Activated CD4-positive, alpha-beta T cell treated with anti-CD3 and anti-CD28 coated beads for 1 hour (primary cell): Measurements from ENCODE around the gene ANXA7.
"Not testable (repeated sequence)": the region's sequence is repeated elsewhere in the genome, so short reads cannot be mapped to it uniquely, and the experiment has no call there.

Source experiments
- DNase-seq: peaks from one replicate; pipeline ENCODE4 v3.0.0-alpha.2; 2020

The ANXA7 gene

DNA sequence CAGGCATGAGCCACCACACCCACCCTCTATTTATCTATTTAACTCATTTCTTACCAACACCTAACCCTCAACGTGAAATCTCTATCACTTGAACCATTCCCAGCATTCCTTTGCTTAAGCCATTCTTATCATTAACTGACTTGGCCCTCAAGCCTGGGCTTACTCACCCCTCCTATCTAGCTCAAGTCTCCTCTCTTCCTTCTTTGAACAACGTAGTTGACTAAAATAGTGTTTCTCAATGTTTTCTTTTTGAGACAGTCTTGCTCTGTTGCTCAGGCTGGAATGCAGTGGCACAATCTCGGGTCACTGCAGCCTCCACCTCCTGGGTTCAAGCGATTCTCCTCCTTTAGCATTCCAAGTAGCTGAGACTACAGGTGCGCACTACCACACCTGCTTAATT is 7.0 kb downstream of the ANXA7 start:
- no peak for DNase-seq

DNA sequence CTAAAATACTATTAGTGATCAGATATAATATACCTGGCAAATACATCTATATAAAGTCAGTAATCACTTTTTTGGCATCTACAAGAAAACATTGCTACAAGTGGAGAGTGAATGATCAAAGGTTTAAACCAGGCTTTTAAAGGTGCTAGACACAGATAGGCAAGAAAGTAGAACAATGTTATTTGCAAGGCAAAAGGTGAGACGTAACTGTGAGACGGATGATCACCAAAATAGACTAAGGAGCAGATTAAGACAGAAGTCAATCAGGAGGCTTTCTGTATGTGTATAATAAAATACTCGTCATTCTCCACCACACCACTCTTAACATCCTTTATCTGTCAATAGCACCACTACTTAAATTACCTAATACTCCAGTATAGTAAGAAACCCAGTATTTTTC is 8.3 kb downstream of the ANXA7 start:
- DNase-seq = no peak

DNA sequence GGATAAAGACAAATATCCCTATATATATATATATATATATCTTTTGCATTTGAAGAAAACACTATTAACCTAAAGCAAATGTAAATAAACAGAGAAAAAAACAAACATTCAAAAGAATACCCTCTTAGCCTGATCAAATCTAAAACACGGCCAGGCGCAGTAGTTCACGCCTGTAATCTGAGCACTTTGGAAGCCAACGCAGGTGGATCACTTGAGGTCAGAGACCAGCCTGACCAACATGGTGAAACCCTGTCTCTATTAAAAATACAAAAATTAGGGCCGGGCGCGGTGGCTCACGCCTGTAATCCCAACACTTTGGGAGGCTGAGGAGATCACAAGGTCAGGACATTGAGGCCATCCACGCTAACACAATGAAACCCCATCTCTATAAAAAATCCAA is 9.2 kb downstream of the ANXA7 start:
- no peak for DNase-seq

DNA sequence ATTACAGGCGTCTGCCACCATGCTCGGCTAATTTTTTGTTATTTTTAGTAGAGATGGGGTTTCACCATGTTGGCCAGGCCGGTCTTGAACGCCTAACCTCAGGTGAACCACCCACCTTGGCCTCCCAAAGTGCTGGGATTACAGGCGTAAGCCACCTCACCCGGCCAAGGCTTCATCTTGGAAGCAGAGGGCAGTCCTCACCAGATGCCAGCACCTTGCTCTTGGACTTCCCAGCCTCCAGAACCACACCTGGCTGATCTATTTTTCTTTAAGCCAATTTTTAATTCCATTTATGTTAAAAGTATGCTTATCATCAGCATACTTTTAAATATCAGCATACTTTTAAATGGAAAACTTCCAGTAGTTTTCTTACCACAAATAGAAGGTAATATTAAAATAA is 12.2 kb downstream of the ANXA7 start:
- DNase-seq = no peak

DNA sequence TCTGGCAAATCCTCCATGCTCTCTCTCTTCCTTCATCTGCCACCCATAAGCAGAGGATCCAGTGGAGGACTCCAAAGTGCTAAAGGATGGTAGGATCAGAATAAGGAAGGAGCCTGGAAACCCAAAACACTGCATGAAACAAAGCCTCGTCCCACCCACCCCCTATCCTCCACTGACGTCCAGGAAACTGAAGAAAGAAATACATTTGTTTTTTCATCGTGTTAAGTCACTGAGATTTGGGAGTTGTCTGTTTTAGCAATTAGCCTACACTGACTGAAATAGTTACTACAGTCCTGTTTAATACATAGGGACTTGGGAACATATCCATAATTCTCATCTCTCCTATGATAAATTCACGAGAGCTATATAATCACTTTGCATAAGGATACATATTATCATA is 14.8 kb downstream of the ANXA7 start:
- DNase-seq = no peak

DNA sequence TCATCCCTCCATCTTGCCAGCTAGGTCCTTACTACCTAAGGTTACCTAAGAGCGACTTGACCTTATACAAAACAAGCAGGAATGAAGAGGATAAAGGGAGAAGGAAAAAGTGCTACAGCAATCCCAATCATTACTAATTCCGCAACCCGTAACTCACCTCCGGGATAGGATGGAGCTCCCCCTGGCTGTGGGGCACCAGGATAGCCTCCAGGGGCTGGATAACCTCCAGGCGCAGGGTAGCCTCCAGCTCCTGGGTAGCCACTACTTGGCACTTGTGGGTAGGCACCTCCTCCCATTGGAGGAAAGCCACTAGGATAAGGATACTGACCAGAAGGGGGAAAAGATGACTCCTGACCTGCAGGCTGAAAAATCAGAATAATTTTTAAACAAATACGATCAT is 15.8 kb downstream of the ANXA7 start:
- DNase-seq = no peak

DNA sequence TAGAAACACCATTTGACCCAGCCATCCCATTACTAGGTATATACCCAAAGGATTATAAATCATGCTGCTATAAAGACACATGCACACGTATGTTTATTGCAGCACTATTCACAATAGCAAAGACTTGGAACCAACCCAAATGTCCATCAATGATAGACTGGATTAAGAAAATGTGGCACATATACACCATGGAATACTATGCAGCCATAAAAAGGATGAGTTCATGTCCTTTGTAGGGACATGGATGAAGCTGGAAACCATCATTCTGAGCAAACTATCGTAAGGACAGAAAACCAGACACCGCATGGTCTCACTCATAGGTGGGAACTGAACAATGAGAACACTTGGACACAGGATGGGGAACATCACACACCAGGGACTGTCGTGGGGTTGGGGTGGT is 19.5 kb downstream of the ANXA7 start:
- not testable (repeated sequence) for DNase-seq

DNA sequence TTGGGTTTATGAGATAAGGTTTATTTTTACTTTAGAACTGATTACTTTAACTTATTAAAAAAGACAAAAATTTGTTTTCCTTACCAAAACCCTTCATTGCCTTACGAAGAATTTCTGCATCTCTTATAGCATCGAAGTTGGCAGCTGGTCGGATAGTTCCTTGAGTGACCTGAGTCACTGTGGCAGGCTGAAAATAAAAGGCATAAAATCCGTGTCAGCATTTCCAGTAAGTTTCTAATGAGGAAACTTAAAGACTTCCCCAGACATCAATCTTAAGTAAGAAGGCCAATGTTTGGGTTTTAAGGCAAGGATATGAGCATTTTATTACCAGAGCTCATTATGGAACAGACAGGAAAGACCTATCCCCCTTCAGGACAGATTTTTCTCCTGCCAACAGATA is 25.6 kb downstream of the ANXA7 start:
- no peak for DNase-seq

DNA sequence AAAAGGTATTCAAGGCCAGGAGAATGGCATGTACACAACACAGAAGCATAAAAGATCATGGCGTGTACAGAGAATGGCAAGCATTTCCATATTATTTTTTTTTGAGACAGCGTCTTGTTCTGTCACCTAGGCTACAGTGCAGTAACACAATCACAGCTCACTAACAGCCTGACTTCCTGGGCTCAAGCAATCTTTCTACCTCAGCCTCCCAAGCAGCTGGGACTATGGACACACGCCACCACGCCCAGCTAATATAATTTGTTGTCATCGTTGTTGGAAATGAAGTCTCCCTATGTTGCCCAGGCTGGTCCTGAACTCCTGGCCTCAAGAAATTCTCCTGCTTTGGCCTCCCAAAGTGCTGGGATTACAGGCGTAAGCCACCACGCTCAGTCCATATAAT is 27.3 kb downstream of the ANXA7 start:
- no peak for DNase-seq

DNA sequence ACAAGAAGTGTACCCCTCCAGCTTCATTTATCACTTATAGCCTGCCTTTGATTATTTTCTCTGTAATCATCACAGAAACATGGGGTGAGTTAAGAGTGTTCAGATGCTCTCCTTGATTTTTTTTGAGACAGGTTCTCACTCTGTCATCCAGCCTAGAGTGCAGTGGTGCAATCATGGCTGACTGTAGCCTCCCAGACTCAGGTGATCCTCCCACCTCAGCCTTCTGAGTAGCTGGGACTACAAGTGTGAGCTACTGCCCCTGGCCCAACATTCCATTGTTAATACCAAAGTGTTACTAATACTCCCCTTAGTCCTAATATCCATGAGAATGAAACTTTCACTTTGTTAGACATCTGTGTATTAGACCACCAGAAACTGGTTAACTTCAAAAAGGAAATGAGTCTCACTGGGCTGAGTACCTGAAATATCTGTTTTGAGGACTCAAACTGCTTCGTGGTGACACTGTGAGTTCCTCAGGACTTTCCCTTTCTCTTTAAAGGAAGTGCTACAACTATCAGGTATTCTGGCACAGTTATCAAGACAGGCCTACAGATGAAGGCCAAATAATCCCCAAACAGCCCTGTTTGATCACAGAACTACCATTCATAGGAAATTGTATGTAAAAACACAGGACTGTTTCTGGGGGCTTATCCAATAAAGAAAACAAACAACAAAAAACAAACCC is 34.7 kb downstream of the ANXA7 start:
- no peak for DNase-seq

DNA sequence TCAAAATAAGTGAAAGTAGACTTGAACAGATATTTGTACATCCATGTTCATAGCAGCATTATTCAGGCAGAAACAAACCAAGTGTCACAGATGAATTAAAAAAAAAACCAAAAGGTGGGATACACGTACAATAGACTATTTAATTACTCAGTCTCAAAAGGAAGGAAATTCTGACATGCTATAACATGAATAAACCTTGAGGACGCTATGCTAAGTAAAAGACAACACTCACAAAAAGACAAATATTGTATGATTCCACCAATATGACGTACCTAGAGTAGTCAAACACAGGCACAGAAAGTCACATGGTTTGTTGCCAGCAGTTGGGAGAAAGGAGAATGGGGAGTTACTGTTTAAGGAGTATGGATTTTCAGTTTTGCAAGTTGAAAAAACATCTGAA is 37.2 kb downstream of the ANXA7 start:
- no peak for DNase-seq

DNA sequence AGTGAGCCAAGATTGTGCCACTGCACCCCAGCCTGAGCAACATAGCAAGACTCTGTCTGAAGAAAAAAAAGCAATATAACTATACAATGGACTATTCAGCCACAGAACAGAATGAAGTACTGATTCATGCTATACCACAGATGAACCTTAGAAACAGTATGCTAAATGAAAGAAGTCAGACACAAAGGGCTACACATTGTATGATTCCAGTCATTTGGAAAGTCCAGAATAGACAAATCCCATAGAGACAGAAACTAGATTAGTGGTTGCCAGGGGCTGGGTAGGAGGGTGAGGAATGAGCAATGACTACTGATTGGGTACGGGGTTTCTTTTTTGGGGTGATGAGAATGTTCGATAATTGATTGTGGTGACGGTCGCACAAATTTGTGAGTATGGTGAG is 45.6 kb downstream of the ANXA7 start:
- no peak for DNase-seq

DNA sequence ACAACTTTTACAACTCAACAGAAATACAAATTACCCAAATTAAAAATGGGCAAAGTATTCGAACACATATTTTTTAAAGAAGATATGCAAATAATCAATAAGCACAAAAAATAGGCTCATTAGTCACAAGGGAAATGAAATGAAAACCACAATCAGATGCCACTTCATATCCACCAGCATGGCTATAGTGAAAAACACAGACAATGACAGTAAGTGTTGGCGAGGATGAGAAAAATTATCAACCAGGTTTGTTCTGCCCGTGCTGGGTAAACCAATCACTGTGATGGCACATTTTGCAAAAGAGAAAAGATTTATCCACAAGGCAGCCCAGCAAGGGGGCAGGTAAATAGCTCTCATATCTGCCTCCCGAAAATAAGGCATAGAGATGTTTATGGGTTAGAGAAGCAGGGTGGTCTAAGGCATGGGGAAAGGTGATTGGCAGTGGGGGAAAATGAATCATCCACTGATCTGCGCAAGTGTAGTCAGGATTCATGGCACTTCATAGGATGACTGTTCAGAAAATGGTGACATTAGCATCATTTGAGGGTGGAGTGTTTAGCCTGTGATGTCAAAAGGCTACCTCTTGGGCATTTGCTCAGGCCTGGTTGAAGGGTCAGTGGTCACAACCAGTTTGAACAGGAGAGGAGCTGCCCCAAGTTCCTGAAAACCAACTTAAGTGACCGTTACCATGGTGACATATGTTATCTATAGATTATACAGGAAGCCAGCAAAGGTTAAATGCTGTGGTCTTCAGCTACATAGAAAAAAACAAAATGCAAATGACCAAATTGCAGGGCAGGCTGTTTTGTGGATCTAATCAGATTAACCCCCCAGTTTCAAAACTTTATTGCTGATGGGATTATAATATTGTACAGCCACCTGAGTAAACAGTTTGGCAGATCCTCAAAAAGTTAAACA is 47.2 kb downstream of the ANXA7 start:
- no peak for DNase-seq

DNA sequence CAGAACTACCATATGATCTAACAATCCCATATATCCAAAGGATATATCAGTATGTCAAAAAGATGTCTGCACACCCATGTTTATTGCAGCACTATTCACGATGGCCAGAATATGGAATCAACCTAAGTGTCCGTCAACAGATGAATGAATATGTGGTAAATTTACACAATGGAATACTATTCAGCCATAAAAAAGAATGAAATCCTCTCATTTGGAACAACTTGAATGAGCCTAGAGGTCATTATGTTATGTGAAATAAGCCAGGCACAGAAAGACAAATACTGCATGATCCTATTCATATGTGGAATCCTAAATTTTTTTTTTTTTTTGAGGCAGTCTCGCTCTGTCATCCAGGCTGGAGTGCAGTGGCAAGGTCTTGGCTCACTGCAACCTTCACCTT is 48.9 kb downstream of the ANXA7 start:
- no peak for DNase-seq

DNA sequence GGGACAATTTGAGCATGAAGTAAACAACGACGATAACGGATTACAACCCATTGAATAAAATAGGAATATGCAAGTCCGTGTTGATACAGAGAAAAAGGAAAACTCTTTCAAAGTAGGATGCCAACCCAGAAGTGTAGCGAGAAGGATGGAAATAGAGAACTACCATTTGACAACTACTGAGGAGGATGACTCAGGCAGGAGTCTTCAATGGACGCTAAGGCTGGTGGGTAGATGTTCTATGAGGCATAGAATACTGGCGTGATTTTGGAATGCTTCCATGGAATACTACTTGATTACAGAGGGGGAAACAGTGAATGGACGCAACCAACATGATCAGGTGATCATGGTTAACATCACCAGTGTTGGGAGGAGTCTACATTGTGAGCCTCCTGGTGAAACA is 54.4 kb downstream of the ANXA7 start:
- no peak for DNase-seq

DNA sequence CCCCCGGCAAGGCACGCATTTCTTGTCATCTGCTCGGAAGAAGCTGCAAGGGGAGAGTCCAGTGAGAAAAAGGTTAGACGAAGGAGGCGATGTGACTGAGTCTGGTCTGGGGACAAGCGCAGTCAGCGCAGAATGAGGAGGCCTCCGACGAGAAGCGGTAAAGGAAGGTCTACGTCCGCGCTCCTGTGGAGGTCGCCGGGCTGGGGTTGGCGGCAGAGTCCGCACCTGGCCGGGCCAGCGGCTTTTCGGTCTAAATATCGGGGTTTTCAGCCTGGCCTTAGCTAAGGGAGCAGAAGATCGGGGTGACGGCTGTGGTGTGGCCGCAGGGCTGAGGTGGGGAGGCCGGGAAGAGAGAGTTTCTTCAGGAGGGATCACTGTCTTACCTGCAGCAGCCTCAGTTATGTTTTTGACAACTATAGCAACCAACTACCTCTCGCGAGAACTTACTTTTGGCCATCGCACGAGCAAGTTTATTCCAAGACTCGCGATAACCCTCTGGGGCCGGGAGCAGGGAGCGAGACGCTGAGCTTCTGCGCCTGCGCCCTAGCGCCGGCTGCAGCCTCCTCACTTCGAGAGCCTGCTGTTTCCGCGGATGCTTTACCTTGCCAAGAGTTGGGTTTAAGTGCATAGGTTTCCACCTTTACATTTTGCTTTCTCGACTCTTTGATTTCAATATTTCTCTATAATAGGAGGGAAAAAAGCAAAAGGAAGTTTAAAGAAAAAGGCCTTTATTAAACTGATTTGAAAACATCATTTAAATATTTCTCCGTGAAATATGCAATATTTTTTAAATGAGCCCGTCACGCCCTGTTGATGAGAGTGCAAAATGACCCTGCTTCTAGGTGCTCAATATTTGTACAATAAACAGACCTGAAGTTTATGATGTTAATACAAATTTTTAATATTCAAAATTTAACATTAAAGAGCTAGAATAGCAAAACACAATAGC is 55.3 kb downstream of the ANXA7 start, which contains the start of gene CFAP70:
Gene CFAP70, minus strand, starts transcription at position 534 of the 949 bp plus-strand sequence. CDS start 4,068 bp downstream, outside the sequence.
- peak; percentile 87 for DNase-seq

DNA sequence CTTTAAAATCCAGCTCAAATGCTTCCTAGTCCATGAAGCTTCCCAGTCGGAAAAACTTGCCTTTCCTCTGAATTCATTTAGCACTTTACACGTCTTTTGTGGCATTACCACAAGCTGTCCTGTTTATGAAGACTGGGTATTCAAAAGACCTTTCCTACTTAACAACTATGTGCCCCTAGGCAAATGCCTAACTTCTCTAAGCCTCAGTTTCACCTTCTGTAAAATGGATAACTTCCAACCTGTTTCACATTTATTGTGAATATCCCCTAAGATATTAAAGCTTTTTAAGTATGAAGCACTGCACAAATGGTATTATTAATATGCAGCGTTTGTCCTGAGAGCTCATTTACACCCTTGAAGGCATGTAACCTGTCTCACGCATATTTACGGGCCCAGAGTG is 56.0 kb downstream of the ANXA7 start:
- no peak for DNase-seq

DNA sequence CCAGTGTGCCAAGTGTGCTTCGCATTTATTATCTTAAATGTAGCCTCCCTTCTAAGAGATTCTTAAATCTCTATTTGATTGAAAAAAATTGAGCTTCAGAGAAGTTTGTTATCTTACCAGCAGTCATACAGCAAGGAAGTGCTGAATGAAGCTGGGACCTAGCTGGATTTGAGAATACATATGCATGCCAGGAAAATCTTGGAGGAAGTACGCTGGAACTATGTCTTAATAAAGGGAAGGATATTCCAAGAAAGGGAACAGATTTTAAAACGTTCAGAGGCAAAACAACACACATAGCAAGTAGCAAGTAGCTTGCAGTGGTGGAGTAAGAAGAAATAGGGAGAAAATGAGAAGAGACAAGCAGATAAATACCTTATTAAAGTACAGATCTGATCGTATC is 56.7 kb downstream of the ANXA7 start:
- DNase-seq = no peak

DNA sequence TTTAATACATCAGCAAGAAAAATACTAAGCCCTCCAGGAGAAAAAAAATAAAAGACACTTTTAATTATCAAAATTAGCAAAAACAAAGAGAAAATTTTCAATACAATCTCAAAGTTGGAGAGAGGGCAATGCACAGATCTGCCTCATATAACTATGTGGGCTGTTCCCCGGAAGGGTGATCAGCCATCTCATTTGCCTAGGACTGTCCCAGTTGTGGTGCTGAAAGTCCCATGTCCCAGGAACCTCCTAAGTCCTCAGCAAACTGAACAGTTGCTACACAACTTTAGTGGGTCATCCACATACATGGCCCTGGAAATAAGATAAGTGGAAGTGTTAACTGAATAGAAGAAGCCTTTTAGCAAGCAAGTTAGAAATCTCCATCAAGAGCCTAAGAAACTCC is 69.6 kb downstream of the ANXA7 start:
- no peak for DNase-seq

DNA sequence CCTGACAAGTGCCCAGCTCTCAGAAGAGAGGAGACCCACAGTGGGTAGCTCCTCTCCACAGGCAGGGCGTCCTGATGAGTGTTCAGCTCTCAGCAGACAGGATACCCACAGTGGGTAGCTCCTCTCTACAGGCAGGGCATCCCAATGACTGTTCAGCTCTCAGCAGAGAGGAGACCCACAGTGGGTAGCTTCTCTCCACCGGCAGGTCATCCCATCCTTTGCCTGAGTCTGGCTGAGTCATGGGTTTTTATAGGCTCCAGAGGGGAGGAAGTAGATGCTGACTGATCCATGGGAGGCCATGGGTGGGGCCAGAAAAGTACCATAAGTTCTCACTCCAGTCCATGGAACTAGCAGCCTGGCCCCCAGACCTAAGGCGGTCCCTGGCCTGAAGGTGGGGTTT is 73.7 kb downstream of the ANXA7 start:
- no peak for DNase-seq

DNA sequence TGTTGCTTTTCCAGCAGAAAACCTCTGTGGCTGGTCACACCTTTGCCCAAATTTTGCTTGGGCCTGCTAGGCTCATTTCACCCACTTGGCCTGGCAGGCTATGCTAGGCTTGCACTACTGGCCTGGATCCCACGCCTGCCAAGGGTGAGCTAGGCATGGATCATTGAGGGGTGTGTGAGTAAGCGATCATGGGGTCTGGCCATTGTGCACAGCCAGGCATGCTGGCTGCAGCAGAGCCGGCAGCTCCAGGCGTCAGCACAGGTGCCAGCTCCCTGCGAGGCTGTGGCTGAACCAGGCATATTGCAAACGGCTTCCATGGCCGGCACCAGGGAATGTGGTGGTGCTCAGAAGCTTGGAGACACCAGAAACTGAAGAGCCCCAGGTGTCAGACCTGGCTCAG is 74.4 kb downstream of the ANXA7 start:
- DNase-seq = no peak

DNA sequence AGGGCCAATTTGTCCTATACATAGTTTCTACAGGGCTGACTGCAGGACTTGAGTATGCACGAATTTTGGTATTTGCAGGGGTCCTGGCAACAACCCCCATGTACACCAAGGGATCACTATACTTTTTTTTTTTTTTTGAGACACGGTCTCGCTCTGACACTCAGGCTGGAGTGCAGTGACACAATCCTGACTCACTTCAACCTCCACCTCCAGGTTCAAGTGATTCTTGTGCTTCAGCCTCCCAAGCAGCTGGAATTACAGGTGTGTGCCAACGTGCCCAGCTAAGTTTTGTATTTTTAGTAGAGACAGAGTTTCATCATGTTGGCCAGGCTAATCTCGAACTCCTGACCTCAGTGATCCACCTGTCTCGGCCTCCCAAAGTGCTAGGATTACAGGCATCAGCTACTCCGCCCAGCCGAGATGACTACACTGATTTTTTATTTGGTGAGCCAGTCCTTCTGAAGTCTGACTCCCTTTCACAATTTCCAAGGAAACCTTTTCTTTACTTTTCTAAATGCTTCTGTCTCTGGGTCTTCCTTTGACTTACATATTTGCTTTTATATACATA is 75.0 kb downstream of the ANXA7 start:
- DNase-seq = no peak

DNA sequence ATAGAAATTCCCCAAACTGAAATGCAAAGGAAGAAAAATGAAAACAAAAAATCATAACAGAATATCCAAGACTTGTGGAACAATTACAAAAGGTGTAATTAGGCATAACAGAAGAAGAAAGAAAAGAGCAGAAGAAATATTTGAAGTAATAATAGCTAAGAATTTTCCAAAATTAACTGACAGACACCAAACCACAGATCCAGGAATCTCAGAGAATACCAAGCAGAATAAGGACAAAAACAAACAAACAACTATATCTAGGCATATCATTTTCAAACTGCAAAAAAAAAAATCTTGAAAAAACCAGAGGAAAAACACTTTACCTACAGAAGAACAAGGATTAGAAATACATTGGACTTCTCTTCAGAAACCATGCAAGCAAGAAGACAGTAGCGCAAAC is 80.7 kb downstream of the ANXA7 start:
- no peak for DNase-seq
